GM18861 (cell line): ENCODE measurements around the gene ERBB2.

ENCODE experiments used
- ATAC-seq: cut with Tn5 transposase; IDR thresholded peaks from one replicate; pipeline ENCODE4 v1.9.1; 2021; ENCODE audit not compliant: unreplicated experiment

Gene ERBB2

DNA sequence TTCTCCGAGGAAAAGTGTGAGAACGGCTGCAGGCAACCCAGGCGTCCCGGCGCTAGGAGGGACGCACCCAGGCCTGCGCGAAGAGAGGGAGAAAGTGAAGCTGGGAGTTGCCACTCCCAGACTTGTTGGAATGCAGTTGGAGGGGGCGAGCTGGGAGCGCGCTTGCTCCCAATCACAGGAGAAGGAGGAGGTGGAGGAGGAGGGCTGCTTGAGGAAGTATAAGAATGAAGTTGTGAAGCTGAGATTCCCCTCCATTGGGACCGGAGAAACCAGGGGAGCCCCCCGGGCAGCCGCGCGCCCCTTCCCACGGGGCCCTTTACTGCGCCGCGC is at the start of gene ERBB2:
TSS of gene ERBB2 (plus strand) at position 247 of the 330 bp plus-strand sequence. CDS start 175 bp downstream, outside the sequence.
- no peak for ATAC-seq

DNA sequence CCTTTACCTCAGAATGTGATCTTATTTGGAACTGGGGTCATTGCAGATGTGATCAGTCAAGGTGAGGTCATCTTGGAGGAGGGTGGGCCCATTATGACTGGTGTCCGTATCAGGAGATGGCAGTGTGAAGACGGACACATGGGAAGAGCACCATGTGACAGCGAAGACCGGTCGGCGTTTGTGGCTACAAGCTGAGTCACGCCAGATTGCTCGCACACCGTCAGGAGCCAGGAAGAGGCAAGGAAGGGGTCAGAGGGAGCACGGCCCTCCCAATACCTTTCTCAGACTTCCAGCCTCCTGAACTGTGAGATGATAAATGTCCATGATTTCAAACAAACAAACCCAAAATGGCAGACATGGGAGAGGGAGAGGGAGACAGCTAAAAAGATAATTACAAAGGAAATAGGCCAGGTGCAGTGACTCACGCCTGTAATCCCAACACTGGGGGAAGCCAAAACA is 49.7 kb upstream of the ERBB2 start:
- ATAC-seq: no peak

DNA sequence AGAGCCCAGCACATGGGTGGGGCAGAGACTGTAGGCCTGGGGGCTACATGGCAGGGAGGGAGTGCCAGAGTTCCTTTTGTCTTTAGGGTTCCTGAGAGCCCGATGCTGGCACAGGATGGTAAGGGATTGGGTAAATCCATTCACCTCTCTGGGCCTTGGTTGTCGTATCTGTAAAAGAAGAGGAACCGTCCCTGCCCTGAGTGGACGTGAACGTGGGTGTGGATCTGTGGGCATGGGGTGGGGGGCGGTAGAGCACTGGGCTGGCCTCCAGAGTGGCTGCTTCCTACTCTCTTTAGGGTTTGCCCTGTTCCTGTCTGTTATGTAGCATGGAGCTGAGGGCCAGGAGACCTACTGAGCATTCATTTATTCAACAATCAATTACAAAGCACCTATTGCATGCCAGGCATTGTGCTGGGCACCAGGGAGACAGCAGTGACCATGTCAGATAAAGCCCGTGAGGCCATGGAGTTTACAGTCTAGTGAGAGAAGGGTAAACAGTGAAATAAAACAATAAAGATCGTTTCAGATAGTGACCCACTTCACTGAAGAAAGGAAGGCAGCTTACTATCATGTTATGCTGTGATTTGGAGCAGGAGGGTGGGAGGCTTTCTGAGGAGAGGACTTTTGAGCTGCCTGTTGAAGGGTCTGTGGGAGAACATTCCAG is 47.8 kb upstream of the ERBB2 start:
- no peak for ATAC-seq

DNA sequence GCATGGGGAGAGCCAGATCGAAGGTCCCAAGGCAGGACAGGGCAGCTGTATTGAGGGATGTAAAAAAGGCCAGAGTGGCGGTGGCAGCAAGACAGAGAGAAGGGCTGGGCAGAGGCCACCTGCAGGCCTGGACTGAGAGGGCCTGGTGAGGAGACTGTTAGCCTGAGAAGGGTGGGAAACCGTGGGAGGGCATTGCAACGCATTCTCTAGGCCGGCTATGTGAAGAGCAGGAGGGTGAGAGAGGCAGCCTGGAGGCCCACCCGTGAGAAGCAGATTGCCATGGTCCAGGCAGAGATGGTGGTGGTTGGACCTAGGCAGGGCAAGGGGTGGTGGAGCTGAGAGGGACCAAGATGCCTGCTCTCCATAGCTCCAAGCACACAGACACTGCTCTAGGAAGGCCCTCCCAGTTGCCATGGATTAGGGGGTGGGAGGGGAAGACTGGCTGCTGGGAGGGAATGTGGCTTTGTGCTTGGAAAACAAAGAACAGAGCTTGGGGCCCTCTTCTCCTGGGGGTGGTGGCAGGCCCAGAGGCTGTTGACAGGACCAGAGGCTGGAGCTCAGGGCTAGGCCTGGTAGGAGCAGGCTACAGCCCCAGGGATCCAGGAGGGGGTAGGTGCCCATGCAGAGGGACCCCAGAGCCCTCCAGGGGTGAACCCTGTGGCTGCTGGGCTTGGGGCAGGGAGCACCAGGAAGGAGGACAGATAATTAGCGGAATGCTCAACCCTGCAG is 47.1 kb upstream of the ERBB2 start:
- no peak for ATAC-seq

DNA sequence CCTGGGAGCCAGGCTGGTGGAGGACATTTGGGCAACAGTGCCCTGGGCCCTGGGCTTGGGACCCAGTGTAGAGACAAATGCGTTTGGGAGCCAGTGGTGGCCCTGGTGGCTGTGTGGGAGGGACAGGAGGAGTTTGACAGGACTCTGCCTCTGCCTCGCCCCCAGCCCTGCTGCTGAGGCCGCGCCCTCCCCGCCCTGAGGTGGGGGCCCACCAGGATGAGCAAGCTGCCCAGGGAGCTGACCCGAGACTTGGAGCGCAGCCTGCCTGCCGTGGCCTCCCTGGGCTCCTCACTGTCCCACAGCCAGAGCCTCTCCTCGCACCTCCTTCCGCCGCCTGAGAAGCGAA is 46.6 kb upstream of the ERBB2 start:
- no peak for ATAC-seq

DNA sequence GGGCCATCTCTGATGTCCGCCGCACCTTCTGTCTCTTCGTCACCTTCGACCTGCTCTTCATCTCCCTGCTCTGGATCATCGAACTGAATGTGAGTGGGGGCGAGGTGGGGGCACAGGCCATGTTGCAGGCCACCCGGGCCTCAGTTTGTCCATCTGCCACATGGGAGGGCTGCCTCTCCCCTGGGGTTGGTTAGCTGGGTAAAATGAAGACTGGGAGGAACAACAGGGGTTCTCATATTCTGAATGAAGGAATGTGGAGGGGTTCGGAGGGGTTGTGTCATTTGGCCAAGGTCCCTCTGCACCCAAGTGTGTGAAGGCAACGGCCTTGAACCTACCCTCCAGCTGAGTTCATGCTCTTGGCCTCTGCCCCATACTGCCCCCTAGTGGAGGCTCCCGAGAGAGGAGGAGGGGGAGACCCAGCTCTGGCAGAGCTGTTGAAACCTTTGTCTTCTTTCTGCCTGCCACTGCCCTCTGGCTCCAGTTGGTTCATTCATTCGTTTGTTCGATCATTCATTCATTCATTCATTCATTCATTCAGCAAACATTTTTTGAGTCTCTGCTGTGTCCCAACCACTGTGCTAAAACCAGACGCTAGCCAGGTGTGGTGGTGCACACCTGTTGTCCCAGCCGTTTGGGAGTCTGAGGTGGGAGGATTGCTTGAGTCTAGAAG is 46.1 kb upstream of the ERBB2 start:
- no peak for ATAC-seq

DNA sequence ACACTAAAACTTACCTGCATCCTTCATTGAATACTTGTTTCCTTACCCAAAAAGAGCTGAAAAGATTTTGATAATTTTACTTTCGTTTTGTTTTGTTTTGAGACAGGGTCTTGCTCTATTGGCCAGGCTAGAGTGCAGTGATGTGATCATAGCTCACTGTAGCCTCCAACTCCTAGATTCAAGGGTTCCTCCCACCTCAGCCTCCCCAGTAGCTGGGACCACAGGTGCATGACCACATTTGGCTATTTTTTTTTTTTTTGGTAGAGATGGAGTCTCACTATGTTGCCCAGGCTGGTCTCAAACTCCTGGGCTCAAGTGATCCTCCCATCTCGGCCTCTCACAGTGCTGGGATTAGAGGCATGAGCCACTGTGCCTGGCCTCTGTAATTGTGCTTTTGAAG is 44.8 kb upstream of the ERBB2 start:
- ATAC-seq: no peak

DNA sequence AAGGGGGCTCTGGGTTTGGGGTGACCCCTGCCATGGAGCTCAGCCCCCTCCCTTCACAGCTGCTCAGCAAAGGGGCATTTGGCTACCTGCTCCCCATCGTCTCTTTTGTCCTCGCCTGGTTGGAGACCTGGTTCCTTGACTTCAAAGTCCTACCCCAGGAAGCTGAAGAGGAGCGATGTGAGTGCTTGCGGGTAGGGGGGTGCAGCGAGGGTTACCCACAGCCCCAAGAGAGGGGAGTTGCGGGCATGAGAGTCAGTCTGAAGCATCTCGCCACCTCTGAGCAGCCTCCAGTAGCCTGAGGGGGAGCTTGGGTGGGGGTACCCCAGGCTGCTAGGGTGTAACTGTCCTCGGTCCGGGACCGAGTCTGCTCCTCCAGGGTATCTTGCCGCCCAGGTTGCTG is 41.5 kb upstream of the ERBB2 start:
- ATAC-seq: no peak

DNA sequence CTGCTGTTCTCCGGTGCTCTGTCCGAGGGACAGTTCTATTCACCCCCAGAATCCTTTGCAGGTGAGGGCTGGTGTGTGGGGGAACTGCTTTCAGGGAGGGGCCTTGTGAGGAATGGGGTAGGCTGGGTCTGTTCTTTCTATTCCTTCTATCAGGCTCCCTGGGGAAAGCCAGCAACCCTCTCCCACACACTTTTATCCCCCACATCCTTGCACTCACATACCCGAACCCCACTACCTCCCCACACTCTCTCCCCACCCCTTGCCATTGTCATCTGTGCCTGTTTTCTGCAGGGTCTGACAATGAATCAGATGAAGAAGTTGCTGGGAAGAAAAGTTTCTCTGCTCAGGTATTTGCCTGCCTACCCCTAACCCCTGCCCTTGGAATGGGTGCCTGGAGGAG is 41.1 kb upstream of the ERBB2 start:
- no peak for ATAC-seq

DNA sequence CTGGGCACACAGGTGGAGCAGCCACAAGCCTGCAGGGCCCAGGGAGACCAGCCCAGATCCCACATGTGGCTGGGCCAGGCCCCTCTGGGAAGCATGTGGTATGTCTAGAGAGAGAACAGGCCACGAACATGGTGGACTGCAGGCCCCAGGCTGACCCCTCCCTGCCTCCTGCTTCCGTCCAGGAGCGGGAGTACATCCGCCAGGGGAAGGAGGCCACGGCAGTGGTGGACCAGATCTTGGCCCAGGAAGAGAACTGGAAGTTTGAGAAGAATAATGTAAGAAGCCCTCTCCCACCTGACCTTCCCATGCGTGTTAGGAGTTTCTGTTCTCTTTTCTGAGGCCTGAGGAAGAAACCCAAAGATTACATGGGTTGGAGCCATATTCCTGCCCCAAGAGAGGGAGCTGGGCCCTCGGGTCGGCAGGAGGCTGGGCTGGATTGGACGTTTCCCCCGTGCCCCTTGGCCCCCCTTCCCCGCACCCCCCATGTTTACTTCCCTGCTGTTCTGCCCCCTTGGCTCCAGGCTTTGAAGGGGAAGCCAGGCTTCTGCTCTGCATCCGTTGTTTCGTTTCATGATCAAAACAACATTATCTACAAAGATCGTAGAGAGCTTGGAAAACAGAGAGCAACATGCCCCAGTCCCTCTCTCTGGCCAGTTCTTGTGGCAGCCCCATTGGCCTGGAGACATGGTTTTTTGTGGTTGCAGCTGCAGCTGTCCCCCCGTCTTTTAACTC is 40.4 kb upstream of the ERBB2 start:
- no peak for ATAC-seq

DNA sequence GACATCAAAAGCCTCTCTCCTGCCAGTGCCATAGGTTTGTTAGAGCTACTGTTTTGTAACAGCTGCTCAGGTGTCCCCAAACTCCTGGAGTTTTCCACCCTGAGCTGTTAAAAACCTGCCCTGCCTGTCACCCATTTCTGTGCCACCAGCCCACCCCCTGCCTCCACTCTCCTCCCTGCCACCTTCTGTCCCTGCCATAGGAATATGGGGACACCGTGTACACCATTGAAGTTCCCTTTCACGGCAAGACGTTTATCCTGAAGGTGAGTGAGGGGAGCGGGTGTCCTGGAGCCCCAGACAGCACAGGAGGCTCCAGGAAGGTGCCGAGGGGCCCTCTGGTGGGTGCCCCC is 39.9 kb upstream of the ERBB2 start:
- no peak for ATAC-seq

DNA sequence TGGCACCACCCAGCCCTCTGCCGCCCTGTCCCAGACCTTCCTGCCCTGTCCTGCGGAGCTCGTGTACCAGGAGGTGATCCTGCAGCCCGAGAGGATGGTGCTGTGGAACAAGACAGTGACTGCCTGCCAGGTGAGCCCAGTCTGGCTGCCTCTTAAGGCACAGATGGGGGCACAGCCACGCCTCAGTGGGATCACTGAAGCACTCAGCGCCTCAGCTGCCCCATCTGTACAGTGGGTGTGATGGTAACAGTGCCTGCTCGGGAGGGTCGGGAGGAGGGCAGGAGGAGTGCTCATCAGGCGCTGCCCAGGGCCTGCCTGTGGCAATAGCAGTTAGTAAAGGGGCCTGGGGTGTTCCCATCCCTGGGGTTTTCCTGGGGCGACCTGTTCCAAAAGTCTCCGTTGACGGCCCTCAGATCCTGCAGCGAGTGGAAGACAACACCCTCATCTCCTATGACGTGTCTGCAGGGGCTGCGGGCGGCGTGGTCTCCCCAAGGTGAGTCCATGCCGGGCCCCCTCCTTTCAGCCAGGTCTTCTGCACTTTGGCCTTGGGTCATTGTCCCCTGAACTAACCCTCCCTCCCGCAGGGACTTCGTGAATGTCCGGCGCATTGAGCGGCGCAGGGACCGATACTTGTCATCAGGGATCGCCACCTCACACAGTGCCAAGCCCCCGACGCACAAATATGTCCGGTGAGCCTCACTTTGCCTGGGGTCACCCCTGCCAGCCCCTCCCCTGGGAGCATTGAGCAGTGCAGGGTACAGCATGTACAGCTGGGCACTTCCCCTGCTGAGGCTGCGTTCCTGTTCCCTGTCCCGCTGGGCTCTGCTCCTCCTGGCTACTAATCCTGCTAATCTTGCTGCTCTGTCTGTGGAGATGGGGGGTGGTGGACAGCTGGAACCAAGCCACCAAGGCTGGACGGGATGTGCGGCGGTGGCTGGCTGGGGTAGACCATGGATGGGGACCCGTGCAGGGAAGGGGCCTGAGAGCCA is 39.2 kb upstream of the ERBB2 start:
- no peak for ATAC-seq

DNA sequence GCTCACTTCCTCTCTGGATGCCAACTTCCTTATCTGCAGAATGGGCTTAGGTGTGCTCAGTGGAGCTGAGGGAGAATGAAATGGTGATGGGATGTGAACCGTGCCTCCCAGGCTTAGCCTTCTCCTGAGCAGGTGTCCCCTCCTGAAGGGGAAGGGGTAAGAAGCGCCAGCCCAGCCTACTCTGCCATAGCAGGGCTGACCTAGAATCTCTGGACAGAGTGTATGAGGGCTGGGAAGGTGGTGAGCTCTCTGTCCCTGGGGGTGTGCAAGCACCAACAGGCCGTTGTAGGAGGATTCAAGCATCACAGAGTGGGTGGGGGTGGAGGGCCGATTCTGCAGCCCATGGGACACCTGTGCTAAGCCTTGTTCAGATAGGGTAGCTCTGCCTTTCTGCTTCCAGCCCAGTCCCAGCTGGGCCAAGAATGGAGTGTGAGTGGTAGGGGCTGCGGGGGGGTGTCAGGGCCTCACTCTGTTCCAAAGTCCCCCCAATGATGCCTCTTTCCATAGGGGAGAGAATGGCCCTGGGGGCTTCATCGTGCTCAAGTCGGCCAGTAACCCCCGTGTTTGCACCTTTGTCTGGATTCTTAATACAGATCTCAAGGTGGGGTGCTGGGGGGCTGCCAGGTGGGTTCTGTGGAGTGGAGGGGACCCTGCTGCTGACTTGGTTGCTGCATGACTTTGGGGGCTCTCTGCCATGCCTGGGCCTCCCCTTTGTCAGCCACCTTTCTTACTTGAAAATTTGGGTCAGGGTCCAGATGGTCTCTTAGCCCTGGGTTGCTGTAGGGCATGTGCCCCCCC is 37.9 kb upstream of the ERBB2 start:
- ATAC-seq: no peak

DNA sequence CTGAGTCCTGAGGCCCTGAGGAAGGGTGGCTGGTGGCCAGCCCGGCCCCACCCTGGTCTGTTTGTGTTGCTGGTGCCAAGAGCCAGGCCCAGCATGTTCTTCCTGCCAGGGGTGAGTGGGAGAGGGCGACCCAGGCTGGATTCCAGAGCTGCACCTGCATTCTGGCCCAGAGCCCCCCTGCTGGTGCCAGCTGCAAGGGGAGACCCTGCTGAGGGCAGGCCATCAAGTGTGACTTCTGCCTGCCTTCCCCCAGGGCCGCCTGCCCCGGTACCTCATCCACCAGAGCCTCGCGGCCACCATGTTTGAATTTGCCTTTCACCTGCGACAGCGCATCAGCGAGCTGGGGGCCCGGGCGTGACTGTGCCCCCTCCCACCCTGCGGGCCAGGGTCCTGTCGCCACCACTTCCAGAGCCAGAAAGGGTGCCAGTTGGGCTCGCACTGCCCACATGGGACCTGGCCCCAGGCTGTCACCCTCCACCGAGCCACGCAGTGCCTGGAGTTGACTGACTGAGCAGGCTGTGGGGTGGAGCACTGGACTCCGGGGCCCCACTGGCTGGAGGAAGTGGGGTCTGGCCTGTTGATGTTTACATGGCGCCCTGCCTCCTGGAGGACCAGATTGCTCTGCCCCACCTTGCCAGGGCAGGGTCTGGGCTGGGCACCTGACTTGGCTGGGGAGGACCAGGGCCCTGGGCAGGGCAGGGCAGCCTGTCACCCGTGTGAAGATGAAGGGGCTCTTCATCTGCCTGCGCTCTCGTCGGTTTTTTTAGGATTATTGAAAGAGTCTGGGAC is 37.1 kb upstream of the ERBB2 start:
- no peak for ATAC-seq

DNA sequence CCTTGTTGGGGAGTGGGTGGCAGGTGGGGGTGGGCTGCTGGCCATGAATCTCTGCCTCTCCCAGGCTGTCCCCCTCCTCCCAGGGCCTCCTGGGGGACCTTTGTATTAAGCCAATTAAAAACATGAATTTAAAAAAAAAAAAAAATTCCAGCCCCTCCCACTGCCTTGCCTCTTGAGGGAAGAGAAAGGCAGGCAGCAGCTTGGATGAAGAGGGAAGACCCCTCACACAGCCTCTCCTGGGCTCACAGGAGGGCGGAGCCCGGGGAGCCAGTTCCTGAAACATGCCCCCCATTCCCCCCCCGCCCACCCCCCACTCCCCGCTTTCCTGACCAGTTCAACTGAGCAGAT is 36.5 kb upstream of the ERBB2 start:
- ATAC-seq: no peak

DNA sequence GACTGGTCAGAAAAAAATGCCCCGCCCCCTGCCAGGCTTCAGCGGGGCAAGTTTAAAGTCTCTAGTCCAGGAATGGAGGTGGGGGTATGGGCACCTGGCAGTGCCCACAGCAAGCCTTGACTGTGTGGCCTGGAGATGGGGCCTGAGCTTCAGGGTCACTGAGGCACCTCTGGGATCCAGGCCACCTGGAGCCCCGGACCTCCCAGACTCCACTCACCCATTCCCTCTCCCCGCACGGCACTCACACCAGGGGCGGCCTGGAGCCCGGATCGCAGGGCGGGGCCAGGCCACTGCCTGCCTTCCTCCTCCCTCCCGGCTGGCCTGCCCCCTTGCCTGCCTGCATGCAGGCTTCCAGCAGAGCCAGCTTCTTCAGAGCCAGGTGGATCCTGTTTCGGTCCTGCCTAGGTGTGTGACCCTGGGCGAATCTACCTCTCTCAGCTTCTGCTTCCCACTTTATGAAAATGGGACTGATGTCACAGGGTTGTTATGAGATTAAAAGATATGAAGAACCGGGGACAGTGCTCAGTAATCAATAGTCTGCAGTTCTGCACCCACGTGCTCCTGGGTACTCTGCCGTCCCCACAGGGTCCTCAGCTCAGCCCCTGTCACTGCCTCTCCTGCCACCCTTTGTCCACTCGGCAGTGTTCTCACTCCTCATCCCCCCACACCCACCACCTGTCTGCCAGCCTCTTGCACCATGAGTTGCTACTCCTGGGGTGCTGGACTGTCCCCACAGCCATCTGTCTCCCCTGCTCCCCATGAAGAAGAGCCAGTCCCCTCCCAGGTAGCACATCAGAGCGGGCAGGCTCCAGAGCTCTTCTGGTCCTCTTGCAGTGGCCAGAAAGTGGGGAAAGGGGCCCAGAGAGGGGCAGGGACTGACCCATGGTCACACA is 35.9 kb upstream of the ERBB2 start:
- no peak for ATAC-seq

DNA sequence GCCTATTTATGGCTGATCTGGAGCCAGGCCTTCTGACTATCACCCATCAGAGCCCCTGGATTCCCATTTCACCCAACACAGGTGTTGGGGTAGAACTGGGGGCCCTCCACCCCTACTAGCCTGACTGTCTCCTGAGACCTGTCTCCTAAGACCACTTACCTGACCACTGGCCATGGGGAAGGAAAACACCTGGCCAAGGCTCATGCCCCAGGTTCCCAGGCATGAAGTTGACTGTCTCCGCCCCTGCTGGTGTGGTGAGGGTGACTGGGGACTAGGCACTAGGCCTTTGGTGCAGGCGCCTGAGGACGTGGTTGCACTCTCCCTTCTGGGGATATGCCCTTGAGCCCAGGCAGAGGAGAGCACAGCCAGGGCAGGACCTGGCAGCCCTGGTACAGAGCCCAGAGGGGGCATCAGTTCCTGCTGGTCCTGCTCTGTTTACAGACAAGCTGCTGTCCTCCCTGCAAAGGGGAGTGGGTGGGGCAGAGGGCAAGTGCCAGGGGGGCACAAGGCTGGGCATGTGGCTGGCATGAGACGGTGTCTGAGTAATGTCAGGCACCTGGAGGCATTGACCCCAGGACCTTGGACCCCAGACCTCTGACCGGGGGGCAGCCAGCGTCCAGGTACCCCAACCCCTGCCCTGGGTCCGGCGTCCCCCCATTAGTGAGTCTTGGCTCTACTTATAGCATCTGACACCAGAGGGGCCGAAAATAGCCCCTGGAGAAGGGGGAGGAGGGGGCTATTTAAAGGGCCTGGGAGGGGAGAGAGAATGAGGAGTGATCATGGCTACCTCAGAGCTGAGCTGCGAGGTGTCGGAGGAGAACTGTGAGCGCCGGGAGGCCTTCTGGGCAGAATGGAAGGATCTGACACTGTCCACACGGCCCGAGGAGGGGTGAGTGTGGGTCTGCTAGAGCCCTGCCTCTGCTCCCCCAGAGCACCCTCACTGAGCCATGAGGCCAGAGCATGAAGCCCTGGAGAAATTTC is 35.0 kb upstream of the ERBB2 start, which contains the start of gene TCAP:
TSS of gene TCAP (plus strand) at position 769 of the 981 bp plus-strand sequence. CDS start at position 780, 11 bp downstream.
- no peak for ATAC-seq
